Measurements from ENCODE around the gene IPO11.
"Not testable (repeated sequence)": the region's sequence is repeated elsewhere in the genome, so short reads cannot be mapped to it uniquely, and the experiment has no call there.

The IPO11 gene

DNA sequence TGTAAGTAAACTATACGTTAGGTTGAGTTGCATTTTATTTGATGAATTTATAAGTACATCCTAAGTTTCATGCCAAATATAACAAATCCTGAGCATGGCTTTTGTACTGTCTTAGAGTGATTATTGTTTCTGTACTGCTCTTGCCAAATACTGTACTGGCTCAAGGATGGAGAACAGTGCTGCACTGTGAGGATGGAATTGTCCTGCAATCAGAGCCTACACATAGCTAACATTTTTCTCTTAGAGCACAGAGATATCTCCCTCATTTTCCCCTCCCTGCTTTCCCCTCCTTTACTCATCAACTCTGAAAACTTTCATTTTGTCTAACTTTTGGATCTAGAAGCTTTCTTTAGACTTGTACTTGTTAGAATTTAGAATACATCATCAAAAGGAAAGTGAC, 194.3 kb downstream of the IPO11 start:
- DNase-seq = no peak

DNA sequence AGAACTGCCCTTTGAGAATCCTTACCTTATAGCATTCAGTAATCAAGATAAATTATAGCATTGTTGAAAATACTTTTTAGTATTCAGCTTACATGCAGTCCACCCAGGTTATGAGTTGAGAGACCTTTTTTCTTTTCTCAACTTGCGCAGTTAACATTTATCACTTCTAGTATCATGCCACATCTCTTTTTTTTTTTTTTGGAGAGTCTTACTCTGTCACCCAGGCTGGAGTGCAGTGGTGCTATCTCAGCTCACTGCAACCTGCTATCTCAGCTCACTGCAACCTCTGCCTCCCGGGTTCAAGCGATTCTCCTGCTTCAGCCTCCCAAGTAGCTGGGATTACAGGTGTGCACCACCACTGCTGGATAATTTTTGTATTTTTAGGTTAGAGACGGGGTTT, 195.1 kb downstream of the IPO11 start:
- no peak for DNase-seq

DNA sequence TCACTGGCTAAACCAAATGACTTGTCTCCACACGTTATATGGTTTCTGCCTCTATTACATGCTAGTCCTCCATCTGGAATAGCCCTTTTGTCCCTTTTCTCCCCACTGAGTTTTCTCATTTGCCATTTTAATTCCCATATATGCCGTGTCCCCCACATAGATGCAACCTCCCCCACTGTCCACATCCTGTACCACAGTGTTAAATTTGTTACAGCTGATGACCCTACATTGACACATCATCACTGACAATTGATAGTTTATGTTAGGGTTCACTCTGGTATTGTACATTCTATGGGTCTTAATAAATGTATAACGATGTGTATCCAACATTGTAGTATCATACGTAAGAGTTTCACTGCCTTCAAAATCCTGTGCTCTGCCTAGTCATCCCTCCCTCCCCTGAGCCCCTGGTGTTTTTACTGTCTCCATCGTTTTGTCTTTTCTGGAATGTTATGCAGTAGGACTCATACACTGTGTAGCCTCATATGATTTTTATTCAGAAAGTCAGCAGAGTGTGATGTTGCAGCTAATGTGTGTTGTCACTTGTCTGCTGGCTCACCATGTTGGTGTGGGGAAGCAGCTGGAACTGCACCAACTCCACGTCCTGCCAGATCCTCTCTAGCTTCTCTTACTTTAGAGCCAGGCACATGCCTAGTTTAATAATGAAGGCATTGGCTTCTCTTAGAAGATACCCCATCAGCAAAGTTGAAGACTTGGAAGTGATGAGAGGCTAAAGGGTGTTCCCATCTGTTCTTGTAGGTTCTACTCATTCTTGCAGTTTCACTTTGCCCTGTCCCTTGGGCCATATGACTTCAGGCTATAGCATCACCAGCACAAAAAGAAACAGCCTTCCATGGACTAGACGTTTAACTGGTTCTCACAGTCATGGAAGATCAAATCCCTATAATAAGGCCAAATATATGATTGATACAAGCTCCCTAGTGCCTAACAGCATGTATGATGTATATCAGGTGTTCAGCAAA, 196.3 kb downstream of the IPO11 start:
- no peak for DNase-seq

DNA sequence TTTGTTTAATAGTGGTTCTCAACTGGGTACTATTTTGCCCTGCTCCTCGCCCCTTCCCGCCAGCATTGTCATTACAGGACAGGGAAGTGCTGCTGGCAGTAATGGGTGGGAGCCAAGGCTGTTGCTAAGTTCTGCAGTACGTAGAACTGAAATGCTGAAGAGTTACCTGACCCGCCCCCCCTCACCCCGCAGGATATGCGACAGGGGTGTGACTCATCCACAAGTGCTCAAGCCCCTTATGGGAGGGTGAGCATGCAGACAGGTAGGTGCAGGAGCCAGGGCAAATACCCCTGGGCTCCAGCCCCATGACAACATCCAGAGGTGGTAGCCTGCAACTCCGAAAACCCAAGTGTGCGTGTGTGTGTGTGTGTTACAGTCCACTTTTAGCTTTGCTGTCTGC, 201.8 kb downstream of the IPO11 start:
- DNase-seq = no peak

GRCh38 chr5:62616615-62617277, 204.2 kb downstream of the IPO11 start:
- no peak for DNase-seq

DNA sequence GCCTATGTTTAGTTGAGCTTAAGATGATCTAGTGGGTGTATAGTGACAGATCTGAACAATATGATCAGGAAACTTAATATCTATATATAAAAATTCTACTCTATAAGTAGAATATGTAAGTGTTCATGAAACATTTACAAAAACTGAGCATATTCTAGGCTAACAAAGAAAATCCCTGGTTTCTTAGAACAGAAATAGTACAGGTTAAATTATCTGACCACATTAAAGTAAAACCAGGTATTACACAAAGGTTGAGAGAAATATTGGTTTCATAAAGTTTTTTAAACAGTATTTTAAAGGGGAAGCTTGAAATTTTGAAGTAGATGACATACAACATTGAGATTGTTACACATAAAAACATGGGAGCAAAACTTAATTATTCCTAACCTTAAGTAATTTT, 205.4 kb downstream of the IPO11 start:
- no peak for DNase-seq

DNA sequence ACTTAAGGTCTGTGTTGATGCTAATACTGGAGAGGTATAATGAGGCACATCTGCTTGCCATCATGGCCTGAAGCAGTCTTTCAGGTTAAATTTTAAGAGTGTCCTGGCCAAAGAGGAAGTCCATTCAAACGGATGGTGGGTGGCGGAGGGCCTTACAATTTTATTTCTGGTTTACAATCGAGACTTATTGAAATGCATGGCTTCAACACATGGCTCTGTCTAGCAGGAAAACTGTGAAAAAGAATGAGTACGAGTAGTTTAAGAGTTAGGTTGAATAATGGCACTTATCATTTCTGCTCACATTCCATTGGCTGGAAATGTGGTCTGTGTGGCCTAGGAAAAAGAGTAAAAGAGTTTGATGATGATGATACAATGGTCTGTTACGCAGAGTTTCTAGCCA, 208.2 kb downstream of the IPO11 start:
- no peak for DNase-seq

DNA sequence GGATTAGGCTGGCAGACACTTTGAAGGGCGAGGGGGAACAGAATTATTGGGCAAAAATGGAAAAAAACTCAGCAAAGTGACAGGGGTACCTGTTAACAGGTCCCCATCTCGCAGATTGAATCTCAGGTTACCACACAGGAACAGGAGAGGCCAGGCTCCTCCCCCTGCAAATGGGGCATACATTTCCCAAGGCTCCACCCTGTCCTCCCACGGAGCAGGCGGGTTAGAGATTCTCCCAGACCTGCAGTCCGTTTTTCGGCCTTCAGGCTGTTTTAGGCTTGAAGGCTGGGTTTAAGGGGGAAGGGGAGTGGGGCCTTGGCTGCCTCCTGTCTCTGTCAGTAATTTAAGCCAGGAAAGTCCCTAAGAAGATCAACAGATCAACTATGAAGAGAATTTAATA, 208.7 kb downstream of the IPO11 start:
- no peak for DNase-seq

GRCh38 chr5:62623271-62623670, 210.7 kb downstream of the IPO11 start:
- DNase-seq = no peak

GRCh38 chr5:62624436-62624835, 211.9 kb downstream of the IPO11 start:
- DNase-seq = not testable (repeated sequence)

- no peak for DNase-seq
Observed at GRCh38 chr5:62626534-62626933, 214.0 kb downstream of the IPO11 start.

DNA sequence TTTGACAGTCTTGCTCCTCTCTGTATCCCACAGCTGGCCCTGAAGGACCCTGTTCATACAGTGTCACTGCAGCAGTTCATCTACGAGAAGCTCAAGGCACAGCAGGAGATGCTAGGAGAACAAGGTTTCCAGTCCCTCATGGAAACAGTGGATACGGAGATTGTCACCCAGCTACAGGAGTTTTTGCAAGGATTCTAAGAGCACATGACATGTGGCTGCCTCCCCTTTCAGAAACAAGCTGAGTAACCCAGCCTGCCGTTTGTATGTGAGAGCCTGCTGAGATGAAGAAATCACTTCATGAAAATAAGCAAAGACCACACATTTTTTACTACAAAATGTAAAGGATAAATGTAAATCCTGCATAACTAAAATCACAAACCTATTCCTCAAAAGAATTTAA, 214.6 kb downstream of the IPO11 start:
- DNase-seq = no peak

DNA sequence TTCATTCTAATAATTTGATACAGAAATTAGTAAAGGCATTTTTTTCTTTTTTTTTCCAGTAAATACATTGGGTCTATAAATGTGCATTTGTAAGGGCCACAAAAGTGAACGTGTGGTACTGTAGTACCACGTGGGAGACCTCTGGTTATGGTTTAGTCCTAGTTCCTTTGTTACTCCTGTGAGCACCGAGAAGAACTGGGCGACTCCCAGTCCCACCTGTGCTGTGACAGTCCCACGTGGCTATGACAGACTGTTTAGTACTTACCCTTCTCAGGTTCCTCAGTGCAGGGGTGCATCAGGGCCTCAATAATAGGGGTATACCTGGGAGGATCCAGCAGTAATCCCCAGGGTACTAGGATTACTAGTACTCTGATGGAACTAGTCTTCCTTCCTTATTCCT, 215.3 kb downstream of the IPO11 start:
- DNase-seq = no peak

- DNase-seq = no peak
Observed at GRCh38 chr5:62631909-62632580, 219.5 kb downstream of the IPO11 start.

GRCh38 chr5:62633243-62633642, 220.7 kb downstream of the IPO11 start:
- DNase-seq = no peak

DNA sequence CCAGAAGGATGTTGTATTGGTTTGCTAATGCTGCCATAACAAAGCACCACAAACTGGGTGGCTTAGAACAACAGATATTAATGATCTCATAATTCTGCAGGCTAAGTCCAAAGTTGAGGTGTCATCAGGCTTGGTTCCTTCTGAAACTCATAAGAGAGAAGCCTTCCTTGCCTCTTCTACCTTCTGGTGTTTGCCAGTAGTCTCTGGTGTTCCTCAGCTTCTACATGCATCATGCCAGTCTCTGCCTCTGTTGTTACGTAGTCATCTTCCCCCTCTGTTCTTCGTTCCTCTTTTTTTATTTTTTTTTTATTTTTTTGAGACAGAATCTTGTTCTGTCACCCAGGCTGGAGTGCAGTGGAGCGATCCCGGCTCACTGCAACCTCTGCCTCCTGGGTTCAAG, 227.9 kb downstream of the IPO11 start:
- no peak for DNase-seq

DNA sequence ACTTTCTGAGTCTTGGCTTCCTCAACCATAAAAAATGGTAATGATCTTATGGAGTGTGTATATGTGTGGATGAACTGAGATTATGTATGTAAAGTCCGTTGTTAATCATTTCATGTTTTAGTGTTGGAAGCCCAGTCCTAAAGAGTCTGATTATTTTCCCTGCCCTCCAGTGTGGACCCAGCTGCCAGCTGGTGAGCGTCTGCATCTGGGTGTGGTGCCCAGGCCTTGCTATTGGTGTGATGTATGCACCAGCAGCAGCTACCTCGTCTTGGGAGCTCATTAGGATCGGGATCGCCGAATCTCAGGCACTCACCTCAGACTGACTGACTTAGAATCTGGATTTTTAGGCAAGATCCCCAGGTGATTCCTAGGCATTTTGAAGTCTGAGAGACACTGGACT, 229.9 kb downstream of the IPO11 start:
- DNase-seq = no peak

- DNase-seq = peak in 1 of 2 experiments; percentile 12
Observed at GRCh38 chr5:62643556-62644451, 231.2 kb downstream of the IPO11 start.

DNA sequence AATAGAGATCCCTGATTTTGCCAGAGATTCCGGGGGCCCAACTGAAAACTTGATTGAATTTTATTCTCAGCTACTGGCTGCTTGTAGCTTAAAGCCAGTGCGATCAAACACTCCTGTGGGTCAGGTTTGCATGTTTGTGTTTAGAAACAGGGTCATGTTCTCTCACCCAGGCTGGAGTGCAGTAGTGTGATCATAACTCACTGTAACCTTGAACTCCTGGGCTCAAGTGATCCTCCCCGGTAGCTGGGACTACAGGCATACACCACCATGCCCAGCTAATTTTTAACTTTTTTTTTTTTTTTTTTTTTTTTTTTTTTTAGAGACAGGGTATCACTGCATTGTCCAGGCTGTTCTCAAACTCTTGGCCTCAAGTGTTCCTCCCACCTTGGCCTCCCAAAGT, 232.7 kb downstream of the IPO11 start:
- no peak for DNase-seq

DNA sequence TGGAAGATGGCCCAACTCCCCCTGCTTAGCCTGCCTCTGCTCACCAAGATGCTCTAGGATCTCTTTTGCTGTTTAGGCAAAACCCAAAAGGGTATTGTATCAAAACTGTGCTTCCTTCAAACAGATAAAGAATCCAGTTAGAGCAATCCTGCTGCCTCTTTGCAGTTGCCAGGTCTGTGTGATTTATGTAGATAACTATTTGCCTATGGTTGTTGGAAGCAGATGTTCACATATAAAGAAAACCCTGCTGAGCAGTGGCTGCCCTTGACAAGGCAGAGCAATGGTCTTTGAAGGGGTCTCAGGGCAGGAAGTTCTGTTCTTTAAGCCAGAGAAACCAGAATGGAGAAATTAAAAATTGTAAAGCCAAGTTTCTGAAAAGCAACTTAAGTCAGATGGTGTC, 234.7 kb downstream of the IPO11 start:
- no peak for DNase-seq

GRCh38 chr5:62649025-62649424, 236.5 kb downstream of the IPO11 start:
- no peak for DNase-seq

GRCh38 chr5:62649476-62650113, 237.0 kb downstream of the IPO11 start:
- DNase-seq = no peak
